Right ventricle myocardium inferior (tissue), 1 donor: ENCODE measurements around the gene NCOA1. TPM values are rescaled to one million over a fixed set of nuclear protein-coding genes. Genes with fewer than 3 reads are reported as not detected.

ENCODE experiments used
- ATAC-seq: fragments of 200-7000 bp; cut with Tn5 transposase; one replicate; pipeline ENCODE4 v1.9.1; 2020; ENCODE audit warnings: mild to moderate bottlenecking, moderate library complexity
- DNase-seq: peaks from one replicate; pipeline ENCODE4 v3.0.0; 2021; ENCODE audit errors: missing footprints
- intact Hi-C: fragments of 100-400 bp; cut with DNase I; formaldehyde crosslinking; loops from one replicate; pipeline ENCODE4 v1.11.0; 2022
- total RNA-seq: library from RNA; stranded (reverse); fragmentation: NEBNext Ultra II Directional; extraction: Animal tissue kit (Norgen Biotek cat#: 25700); gene quantifications from one replicate; pipeline ENCODE4 v1.2.1, GENCODE V29; 2021
- donor health status: DM: no; HTN: yes; CAD: no; lungs with severe emphysema.

NCOA1 gene
- total RNA-seq, 1 donor from 2014 or later, result 31.0 TPM

GRCh38 chr2:24819442-24820174 lies 328.6 kb downstream of the NCOA1 start:
- intact Hi-C loops, result no loop called here
- no peak for DNase-seq
- ATAC-seq, result no peak

GRCh38 chr2:24820175-24820513 lies 329.1 kb downstream of the NCOA1 start:
- DNase-seq, result no peak
- intact Hi-C loops, result no loop called here
- ATAC-seq, result no peak

Other genes with a start within 250 kb of the NCOA1 start
- gene ITSN2, start 130.7 kb upstream of the NCOA1 start, total RNA-seq, result 41.3 TPM